ENCODE results near the gene SLC25A42.
"Not testable (repeated sequence)": the region's sequence is repeated elsewhere in the genome, so short reads cannot be mapped to it uniquely, and the experiment has no call there.

SLC25A42 gene

DNA sequence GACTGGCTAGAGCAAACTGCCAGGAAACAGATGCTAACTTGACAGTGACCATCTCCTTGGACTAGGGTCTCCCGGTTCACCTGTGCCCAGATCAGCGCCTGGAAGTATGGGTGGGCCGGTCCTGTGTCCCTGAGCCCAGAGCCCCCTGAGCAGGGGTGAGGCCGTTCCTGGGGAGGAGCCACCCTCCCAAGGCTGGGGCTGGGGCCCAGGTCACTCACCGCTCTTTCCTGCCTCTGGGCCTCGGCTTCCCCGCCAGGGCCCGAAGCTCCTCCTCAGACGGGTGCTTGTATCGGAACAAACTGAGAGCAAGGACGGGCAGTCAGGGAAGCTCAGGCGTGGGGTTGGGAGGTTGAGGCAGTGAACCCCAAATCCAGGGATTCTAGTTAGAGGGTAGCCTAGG lies 69.1 kb downstream of the SLC25A42 start:
- H3K4me3 ChIP-seq (replicated peaks in 1 of 2; ENCODE audit: low read depth in 2 of 2, low read length in 2 of 2), result no peak overlapping the region
- DNase-seq (ENCODE audit: low read depth in 2 of 2), result no peak
- TF ChIP-seq, protein P1, sequence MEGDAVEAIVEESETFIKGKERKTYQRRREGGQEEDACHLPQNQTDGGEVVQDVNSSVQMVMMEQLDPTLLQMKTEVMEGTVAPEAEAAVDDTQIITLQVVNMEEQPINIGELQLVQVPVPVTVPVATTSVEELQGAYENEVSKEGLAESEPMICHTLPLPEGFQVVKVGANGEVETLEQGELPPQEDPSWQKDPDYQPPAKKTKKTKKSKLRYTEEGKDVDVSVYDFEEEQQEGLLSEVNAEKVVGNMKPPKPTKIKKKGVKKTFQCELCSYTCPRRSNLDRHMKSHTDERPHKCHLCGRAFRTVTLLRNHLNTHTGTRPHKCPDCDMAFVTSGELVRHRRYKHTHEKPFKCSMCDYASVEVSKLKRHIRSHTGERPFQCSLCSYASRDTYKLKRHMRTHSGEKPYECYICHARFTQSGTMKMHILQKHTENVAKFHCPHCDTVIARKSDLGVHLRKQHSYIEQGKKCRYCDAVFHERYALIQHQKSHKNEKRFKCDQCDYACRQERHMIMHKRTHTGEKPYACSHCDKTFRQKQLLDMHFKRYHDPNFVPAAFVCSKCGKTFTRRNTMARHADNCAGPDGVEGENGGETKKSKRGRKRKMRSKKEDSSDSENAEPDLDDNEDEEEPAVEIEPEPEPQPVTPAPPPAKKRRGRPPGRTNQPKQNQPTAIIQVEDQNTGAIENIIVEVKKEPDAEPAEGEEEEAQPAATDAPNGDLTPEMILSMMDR (IDR thresholded peaks at IDR 0.05; ENCODE audit: low read depth, low read length), result no peak

DNA sequence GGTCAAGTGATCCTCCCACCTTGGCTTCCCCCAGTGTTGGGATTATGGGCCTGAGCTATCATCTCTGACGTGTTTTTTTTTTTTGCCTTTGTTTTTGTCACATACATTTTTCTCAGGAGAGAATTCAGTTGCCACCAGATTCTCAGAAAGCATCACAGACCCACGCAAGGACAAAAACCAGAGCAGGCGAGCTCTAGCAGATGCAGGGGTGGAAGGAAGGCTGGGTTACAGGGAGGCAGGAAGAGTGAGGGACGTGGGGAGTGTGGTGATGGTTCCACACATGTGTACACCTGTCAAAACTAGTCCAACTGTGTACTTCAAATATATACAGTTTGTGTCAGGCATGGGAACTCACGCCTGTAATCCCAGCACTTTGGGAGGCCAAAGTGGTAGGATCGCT lies 70.2 kb downstream of the SLC25A42 start:
- TF ChIP-seq, protein P1 (IDR thresholded peaks at IDR 0.05; ENCODE audit: low read depth, low read length), result no peak

DNA sequence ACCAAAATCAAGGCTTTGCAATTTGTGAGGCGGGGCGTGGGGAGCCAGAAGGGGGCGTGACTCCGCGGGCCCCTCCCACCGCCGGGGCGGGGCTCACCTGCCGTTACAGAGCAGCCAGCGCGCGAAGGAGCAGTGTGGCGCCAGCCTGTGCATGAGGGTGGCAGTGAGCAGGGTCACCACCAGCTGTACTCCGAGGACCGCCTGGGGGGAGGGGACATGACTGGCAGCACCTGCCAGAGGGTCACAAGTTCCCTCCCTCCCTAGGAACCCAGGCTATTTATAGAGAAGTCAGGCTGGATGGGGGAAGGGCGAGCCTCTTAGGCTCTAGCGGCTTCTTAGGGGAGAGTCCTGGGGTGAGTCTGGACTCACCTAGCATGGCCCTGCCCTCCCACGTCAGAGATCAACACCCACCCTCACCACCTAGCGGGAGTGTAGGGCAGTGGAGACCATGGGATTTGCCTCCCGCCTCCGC lies 70.9 kb downstream of the SLC25A42 start:
- TF ChIP-seq, protein P1 (IDR thresholded peaks at IDR 0.05; ENCODE audit: low read depth, low read length), result no peak
- DNase-seq (ENCODE audit: low read depth in 2 of 2), result no peak
- no peak overlapping the region for H3K4me3 ChIP-seq (replicated peaks in 1 of 2; ENCODE audit: low read depth in 2 of 2, low read length in 2 of 2)

More for the DNA sequence above, 70.2 kb downstream of the SLC25A42 start:
- H3K4me3 ChIP-seq (replicated peaks in 1 of 2; ENCODE audit: low read depth in 2 of 2, low read length in 2 of 2), result no peak overlapping the region
- DNase-seq (ENCODE audit: low read depth in 2 of 2), result no peak

DNA sequence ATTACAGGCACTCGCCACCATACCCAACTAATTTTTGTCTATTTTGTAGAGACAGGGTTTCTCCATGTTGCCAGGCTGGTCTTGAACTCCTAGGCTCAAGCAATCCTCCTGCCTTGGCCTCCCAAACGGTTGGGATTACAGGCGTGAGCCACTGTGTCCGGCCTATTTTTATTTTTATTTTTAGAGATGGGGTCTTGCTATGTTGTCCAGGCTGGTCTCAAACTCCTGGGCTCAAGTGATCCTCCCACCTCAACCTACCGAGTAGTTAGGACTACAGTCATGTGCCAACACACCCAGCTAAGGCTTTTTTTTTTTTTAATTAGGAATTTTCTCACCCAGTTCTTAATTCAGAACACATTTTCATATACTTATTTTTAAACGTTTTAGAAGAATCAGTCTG lies 71.9 kb downstream of the SLC25A42 start:
- H3K4me3 ChIP-seq (replicated peaks in 1 of 2; ENCODE audit: low read depth in 2 of 2, low read length in 2 of 2); DNase-seq (ENCODE audit: low read depth in 2 of 2): not testable (repeated sequence)

DNA sequence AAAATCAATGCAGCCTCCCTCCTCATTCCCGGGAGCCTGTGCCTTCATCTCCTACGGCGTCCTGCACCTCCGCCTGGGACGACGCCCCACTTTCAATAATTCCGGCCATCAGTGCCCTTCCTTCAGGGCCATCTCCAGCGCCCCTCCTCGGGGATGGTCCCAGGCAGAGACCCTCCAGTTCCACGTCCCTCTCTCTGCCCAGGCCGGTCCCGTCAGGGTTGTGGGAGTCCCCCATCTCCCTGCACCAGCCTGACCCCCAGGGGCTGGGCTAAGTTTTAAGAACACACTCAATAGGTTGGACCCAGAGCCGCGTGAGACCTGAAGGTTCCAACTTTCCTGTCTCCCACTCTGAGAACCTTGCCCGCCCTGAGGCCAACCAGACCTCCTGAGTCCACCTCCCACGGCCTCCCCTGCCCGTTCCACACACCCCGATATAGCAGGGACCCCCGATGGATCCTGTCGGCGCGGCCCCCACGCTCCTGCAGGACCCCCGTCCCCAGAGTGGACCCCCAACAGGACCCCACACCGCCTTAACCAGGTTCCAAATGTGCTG lies 73.8 kb downstream of the SLC25A42 start:
- H3K4me3 ChIP-seq (replicated peaks in 1 of 2; ENCODE audit: low read depth in 2 of 2, low read length in 2 of 2), result peak overlapping the region; percentile 78 to 93
- TF ChIP-seq, protein P1 (IDR thresholded peaks at IDR 0.05; ENCODE audit: low read depth, low read length), result no peak

DNA sequence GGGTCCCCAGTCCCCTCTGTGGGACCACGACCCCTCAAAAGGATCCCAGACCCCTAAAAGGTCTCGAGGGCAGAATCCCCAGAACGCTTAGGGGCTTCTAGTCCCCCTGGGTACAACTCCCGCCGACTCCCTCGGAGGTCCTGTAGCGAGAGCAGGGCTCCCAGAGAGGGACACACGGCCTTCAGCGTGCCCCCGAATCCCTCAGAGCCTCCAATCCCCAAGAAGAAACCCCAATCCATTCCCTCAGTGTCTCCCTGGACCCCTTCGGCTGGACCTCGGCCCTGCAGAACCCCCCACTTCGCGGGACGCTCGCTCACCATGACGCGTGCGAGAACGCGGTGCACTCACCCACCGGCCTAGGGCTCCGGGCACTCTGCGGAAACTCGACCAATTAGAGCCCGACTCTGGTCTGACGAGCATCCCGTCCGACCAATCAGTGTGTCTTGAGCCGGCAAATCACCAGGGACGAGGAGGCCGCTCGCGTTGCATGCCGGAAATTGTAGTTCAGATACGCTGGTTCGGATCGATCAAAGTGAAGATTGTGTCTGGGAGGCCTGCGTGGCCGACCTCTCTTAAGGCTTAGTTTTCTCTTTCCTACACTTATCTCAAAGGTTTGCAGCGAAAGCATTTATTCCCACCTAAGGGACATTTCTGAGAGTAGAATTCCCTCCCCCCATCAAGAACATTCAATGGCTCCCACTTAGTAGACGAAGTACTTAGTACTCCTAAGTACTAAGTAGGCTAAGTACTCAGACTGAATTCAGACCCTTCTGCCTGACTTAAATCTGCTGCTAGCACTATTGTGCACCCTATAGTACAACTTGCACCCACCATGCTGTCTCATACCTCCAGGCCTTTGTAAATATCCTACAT lies 74.6 kb downstream of the SLC25A42 start, which contains the start of gene TMEM161A:
Gene TMEM161A, minus strand, starts transcription at position 370 of the 873 bp plus-strand sequence. Its CDS starts 50 bp downstream, at position 320.
- TF ChIP-seq, protein P1 (IDR thresholded peaks at IDR 0.05; ENCODE audit: low read depth, low read length), result no peak
- DNase-seq (ENCODE audit: low read depth in 2 of 2), result peak; percentile 99 to 100
- H3K4me3 ChIP-seq (replicated peaks in 1 of 2; ENCODE audit: low read depth in 2 of 2, low read length in 2 of 2), result peak within 1 kb of the TSS; percentile 78 to 93

More for the DNA sequence above, 73.8 kb downstream of the SLC25A42 start:
- peak in 1 of 2 donors; percentile 15 for DNase-seq (ENCODE audit: low read depth in 2 of 2)

DNA sequence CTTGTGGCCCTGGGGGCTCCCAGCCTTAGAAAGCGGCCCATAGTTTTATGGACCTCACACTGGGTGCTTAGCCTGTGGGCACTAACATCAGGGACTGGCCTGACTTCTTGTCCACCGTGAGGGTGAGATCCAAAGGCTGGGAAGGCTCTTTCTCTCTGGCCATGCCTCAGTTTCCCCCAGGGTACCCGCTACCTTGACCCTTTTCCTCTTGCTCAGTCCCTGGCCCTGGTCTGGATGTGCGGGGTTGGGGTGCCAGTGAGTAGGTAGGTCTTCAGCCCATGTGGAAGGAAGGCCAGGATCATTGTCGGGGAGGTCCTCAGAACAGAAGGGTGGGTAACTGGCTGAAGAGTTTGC lies 76.1 kb downstream of the SLC25A42 start:
- no peak overlapping the region for H3K4me3 ChIP-seq (replicated peaks in 1 of 2; ENCODE audit: low read depth in 2 of 2, low read length in 2 of 2)
- TF ChIP-seq, protein P1 (IDR thresholded peaks at IDR 0.05; ENCODE audit: low read depth, low read length), result no peak
- DNase-seq (ENCODE audit: low read depth in 2 of 2), result no peak
